ENCODE data around the gene TMEM151B.

DNA sequence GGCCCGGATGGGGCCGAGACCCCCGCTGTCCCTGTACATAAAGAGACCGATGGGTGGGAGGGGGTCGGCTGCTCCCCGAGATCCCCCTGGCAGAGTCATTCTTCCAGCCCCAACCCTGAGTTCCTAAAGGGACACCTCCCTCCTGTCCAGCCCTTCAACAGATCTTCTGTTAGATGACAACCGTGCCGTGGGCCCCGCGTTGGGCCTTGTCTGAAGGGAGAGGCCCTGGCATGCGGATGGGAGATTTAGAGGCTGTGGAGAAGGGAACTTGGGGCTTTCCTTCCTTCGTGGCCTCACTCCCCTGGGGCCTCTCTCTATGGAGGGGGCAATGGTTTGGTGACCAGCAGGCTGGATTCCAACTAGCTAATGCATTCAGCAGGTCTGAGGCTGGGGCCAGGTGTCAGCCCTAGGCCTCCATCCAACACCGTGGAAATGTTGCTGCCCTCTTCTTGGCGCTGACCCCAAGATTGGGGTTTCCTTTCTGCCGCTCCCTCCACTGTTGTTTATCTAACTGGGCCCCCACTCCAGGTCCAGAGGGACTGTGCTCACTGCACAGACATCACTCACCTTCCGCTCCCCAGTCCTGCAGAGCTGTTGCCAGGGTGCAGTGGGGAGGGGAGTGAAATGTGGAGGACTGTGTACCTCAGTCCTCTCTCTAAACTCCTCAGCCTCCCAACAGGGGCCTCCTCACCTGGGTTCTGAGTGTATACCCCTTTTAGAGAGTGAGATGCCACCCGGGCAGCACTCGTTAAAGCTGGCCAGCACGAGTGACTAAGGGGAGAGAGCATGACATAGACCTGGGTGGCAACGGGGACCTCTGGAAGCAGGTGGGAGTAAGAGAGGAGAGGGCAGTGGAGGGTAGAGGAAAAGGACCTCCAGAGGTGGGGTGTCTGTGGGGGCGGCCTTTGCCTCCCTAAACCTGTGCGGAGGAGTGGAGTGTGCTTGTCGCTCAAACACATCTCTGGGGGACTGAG, 6.7 kb downstream of the TMEM151B start:
- TF ChIP-seq CTCF (IDR thresholded peaks at IDR 0.05; ENCODE audit: poor library complexity, severe bottlenecking): no peak
- no peak for TF ChIP-seq EZH2 (IDR thresholded peaks at IDR 0.05; ENCODE audit: borderline replicate concordance, insufficient read depth, low read length, poor library complexity, severe bottlenecking)
- no peak for TF ChIP-seq TAF1 (IDR thresholded peaks at IDR 0.05; ENCODE audit: low read depth)
- no peak for TF ChIP-seq SMC3 (conservative IDR thresholded peaks at IDR 0.05; ENCODE audit: poor library complexity)
